Measurements from ENCODE around the gene GPR151. TPM values are rescaled to one million over a fixed set of nuclear protein-coding genes. Genes with fewer than 3 reads are reported as not detected.

Gene GPR151
- total RNA-seq, 2 experiments from 2014 or later: not detected

GRCh38 chr5:146484714-146485391 is 31.1 kb downstream of the GPR151 start:
- Histone ChIP-seq H3K4me2 (ENCODE audit: low read length) (no peak overlapping the region), H2AFZ (ENCODE audit: low read length) (no peak overlapping the region), H3K27ac (ENCODE audit: low read depth, low read length, poor library complexity, severe bottlenecking) (no peak overlapping the region), H4K20me1 (ENCODE audit: insufficient read depth, low read length) (no peaks in the 10 kb centered on the region), H3K36me3 (ENCODE audit: insufficient read depth, low read length) (peaks cover 99% of the 10 kb centered on the region), H3K4me3 (ENCODE audit: low read depth, low read length, poor library complexity, severe bottlenecking) (no peak overlapping the region), H3K79me2 (ENCODE audit: insufficient read depth, low read depth, low read length) (no peaks in the 10 kb centered on the region), H3K9me3 (ENCODE audit: low read length) (no peaks in the 10 kb centered on the region), H3K4me1 (ENCODE audit: insufficient read depth, low read length, poor library complexity, severe bottlenecking) (no peaks in the 10 kb centered on the region), H3K9me2 (ENCODE audit: insufficient read depth, low read length) (no peaks in the 10 kb centered on the region)
- no peak for DNase-seq (ENCODE audit: low spot score)
- no peak for TF ChIP-seq CTCF (conservative IDR thresholded peaks at IDR 0.05; ENCODE audit: low read length)
- no peak for TF ChIP-seq EZH2phosphoT487 (IDR thresholded peaks at IDR 0.05; ENCODE audit: borderline replicate concordance, low read depth, low read length)
- CTCF ChIA-PET (ENCODE audit: unreplicated experiment): no interaction called here
- intact Hi-C loops (cut with micrococcal nuclease; ENCODE audit: unreplicated experiment): loop anchor here (10.0 kb wide), 1 partner anchor 340 kb away; no protein-coding TSS in a partner anchor
- POLR2A ChIA-PET: interaction anchor here (0.8 to 1.0 kb wide), 3 partner anchors 13 to 18 kb away, joined by 3 to 4 read pairs (median 3); no protein-coding TSS in a partner anchor
- no TSS peak for BruUV-seq (replicated peaks)

- Histone ChIP-seq H4K20me1 (ENCODE audit: insufficient read depth, low read length) (no peaks in the 10 kb centered on the region), H2AFZ (ENCODE audit: low read length) (no peak overlapping the region), H3K4me3 (ENCODE audit: low read depth, low read length, poor library complexity, severe bottlenecking) (no peak overlapping the region), H3K79me2 (ENCODE audit: insufficient read depth, low read depth, low read length) (peaks cover 8% of the 10 kb centered on the region; the same call in 1 of the 2 replicates), H3K9me3 (ENCODE audit: low read length) (no peaks in the 10 kb centered on the region), H3K36me3 (ENCODE audit: insufficient read depth, low read length) (peaks cover 100% of the 10 kb centered on the region), H3K4me1 (ENCODE audit: insufficient read depth, low read length, poor library complexity, severe bottlenecking) (no peaks in the 10 kb centered on the region), H3K4me2 (ENCODE audit: low read length) (no peak overlapping the region), H3K9me2 (ENCODE audit: insufficient read depth, low read length) (no peaks in the 10 kb centered on the region), H3K27ac (ENCODE audit: low read depth, low read length, poor library complexity, severe bottlenecking) (no peak overlapping the region)
- POLR2A ChIA-PET: no interaction called here
- no peak for TF ChIP-seq CTCF (conservative IDR thresholded peaks at IDR 0.05; ENCODE audit: low read length)
- CTCF ChIA-PET (ENCODE audit: unreplicated experiment): no interaction called here
- intact Hi-C loops (cut with micrococcal nuclease; ENCODE audit: unreplicated experiment): loop anchor here (10.0 kb wide), 1 partner anchor 338 kb away; no protein-coding TSS in a partner anchor
- BruUV-seq (replicated peaks): no TSS peak
- DNase-seq (ENCODE audit: low spot score): no peak
These were observed 33.2 kb downstream of the GPR151 start for GRCh38 chr5:146482775-146483174.

GRCh38 chr5:146475906-146476305 is 40.1 kb downstream of the GPR151 start:
- peaks cover 10% of the 10 kb centered on the region; the same call in 1 of the 2 replicates for H4K20me1 ChIP-seq (ENCODE audit: insufficient read depth, low read length)
- H3K4me2 ChIP-seq (ENCODE audit: low read length): no peak overlapping the region
- H3K27ac ChIP-seq (ENCODE audit: low read depth, low read length, poor library complexity, severe bottlenecking): no peak overlapping the region
- H3K79me2 ChIP-seq (ENCODE audit: insufficient read depth, low read depth, low read length): peaks cover 31% of the 10 kb centered on the region; the same call in 1 of the 2 replicates
- no peak overlapping the region for H2AFZ ChIP-seq (ENCODE audit: low read length)
- no peak for DNase-seq (ENCODE audit: low spot score)
- ChIA-PET POLR2A (interaction anchor here (0.7 to 3.4 kb wide), 2 partner anchors 9 to 11 kb away, joined by 3 to 10 read pairs; no protein-coding TSS in a partner anchor), CTCF (ENCODE audit: unreplicated experiment) (no interaction called here)
- intact Hi-C loops (cut with micrococcal nuclease; ENCODE audit: unreplicated experiment): no loop called here
- no TSS peak for BruUV-seq (replicated peaks)
- peaks cover 9% of the 10 kb centered on the region for H3K4me1 ChIP-seq (ENCODE audit: insufficient read depth, low read length, poor library complexity, severe bottlenecking)
- peaks cover 100% of the 10 kb centered on the region for H3K36me3 ChIP-seq (ENCODE audit: insufficient read depth, low read length)
- no peaks in the 10 kb centered on the region for H3K9me2 ChIP-seq (ENCODE audit: insufficient read depth, low read length)
- TF ChIP-seq CTCF (conservative IDR thresholded peaks at IDR 0.05; ENCODE audit: low read length) (no peak), EZH2phosphoT487 (IDR thresholded peaks at IDR 0.05; ENCODE audit: borderline replicate concordance, low read depth, low read length) (no peak)
- H3K4me3 ChIP-seq (ENCODE audit: low read depth, low read length, poor library complexity, severe bottlenecking): no peak overlapping the region
- H3K9me3 ChIP-seq (ENCODE audit: low read length): no peaks in the 10 kb centered on the region

All from OCI-LY7 (cell line).